Measurements from ENCODE around the gene HDAC4.

- TF ChIP-seq CTCF (conservative IDR thresholded peaks at IDR 0.05; ENCODE audit: low read depth in 2 of 2) (no peak), EZH2 (IDR thresholded peaks at IDR 0.05; ENCODE audit: low read depth, unreplicated experiment) (no peak), CREB1 (CRISPR knock-in tag; IDR thresholded peaks at IDR 0.05; ENCODE audit: low read depth) (no peak), REST (IDR thresholded peaks at IDR 0.05; ENCODE audit: unreplicated experiment) (no peak), EZH2phosphoT487 (IDR thresholded peaks at IDR 0.05; ENCODE audit: unreplicated experiment) (no peak), POLR2AphosphoS5 (IDR thresholded peaks at IDR 0.05; ENCODE audit: low read depth) (no peak), JUNB (IDR thresholded peaks at IDR 0.05; ENCODE audit: unreplicated experiment) (no peak), ETS1 (IDR thresholded peaks at IDR 0.05) (no peak), ZNF331 (CRISPR knock-in tag; IDR thresholded peaks at IDR 0.05; ENCODE audit: low read depth) (no peak), ZNF114 (CRISPR knock-in tag; IDR thresholded peaks at IDR 0.05) (no peak), STAT1 (IDR thresholded peaks at IDR 0.05; ENCODE audit: unreplicated experiment) (no peak), NANOG (IDR thresholded peaks at IDR 0.05; ENCODE audit: borderline replicate concordance) (no peak), ZNF462 (CRISPR knock-in tag; IDR thresholded peaks at IDR 0.05) (no peak)
Measured at GRCh38 chr2:239323447-239323846, 77.4 kb downstream of the HDAC4 start.

All from GM23338 (cell line).